GM15510 (cell line): Measurements from ENCODE around the gene DPP10.

Experiments
- POLR2A ChIP-seq: IDR thresholded peaks from 3 replicates; pipeline ENCODE4 v1.6.1; 2011; ENCODE audit warnings: borderline replicate concordance; ENCODE audit not compliant: insufficient read length; ENCODE audit errors: extremely low read depth

Gene DPP10

GRCh38 chr2:114628481-114628880, 186.0 kb downstream of the DPP10 start:
- no peak for TF ChIP-seq POLR2A

- no peak for TF ChIP-seq POLR2A
These were observed 188.7 kb downstream of the DPP10 start for GRCh38 chr2:114631146-114631545.

GRCh38 chr2:114642166-114642770, 199.8 kb downstream of the DPP10 start:
- TF ChIP-seq POLR2A: no peak

GRCh38 chr2:114642988-114643553, 200.6 kb downstream of the DPP10 start:
- no peak for TF ChIP-seq POLR2A

- no peak for TF ChIP-seq POLR2A
These were observed 209.5 kb downstream of the DPP10 start for GRCh38 chr2:114651933-114652332.

- TF ChIP-seq POLR2A: no peak
These were observed 217.4 kb downstream of the DPP10 start for GRCh38 chr2:114659880-114660279.

GRCh38 chr2:114661971-114662939, 219.8 kb downstream of the DPP10 start:
- TF ChIP-seq POLR2A: no peak

- no peak for TF ChIP-seq POLR2A
These were observed 226.0 kb downstream of the DPP10 start for GRCh38 chr2:114668415-114668814.

- no peak for TF ChIP-seq POLR2A
These were observed 240.8 kb downstream of the DPP10 start for GRCh38 chr2:114683251-114683650.

GRCh38 chr2:114684403-114684802, 242.0 kb downstream of the DPP10 start:
- no peak for TF ChIP-seq POLR2A

- no peak for TF ChIP-seq POLR2A
These were observed 242.7 kb downstream of the DPP10 start for GRCh38 chr2:114685102-114685501.

- TF ChIP-seq POLR2A: no peak
These were observed 245.8 kb downstream of the DPP10 start for GRCh38 chr2:114688241-114688640.

- no peak for TF ChIP-seq POLR2A
These were observed 256.1 kb downstream of the DPP10 start for GRCh38 chr2:114698520-114698919.

GRCh38 chr2:114699423-114699944, 257.0 kb downstream of the DPP10 start:
- TF ChIP-seq POLR2A: no peak

GRCh38 chr2:114700440-114700839, 258.0 kb downstream of the DPP10 start:
- no peak for TF ChIP-seq POLR2A
